Fibroblast of upper back skin (primary cell): ENCODE results near the gene CHID1.

Source experiments
- DNase-seq: peaks from one replicate; pipeline ENCODE4 v3.0.0-alpha.2; 2013

The CHID1 gene

DNA sequence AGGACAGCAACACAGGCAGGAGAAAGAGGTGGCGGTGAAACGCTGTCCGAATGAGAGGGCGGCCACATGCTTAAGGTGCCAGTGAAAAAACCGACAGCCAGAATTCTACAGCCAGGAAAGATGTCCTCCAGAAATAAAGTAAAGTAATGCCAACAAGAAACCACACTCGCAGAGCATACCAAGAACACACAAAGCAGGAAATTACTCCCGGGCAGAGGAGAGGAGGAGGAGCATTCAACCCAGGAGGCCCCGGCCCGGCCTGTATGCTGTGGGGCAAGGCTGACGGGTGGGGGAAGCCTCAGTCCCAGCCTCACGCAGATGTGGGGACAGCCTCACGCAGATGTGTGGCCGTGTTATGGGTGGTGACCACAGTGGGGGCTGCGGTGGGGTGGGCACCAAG, 28.0 kb downstream of the CHID1 start:
- DNase-seq, result peak; percentile 38

DNA sequence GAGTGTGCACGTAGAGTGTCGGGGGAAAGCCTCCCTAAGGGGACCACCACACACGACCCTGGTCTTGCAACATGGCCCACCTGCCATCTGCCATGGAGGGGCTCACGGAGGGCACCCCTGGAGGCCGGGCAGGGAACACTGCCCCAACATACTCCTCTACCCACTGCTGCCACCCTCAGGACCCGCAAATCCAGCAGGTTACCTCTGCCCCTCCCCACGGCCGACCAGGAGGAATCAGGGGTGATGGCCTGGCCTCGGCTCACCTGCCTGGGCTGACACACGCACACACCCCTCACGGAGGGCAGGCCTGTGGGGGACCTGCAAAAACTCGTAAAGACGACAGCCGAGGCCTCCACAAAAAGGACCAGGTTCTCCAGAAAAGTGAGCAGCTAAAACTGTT, 30.2 kb downstream of the CHID1 start:
- no peak for DNase-seq

DNA sequence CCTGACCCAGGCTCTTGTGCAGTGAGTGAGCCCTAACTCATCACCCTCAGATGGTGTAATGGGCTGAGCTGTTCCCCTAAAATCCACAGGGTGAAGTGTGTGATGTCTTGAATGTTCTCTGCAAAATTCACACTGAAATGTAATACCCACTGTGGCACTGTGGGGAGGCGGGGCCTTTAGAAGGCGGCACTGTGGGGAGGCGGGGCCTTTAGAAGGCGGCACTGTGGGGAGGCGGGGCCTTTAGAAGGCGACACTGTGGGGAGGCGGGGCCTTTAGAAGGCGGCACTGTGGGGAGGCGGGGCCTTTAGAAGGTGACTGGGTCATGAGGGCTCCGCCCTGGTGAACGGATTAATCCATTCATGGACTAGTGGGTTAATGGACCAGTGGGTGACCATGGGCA, 33.0 kb downstream of the CHID1 start:
- no peak for DNase-seq

DNA sequence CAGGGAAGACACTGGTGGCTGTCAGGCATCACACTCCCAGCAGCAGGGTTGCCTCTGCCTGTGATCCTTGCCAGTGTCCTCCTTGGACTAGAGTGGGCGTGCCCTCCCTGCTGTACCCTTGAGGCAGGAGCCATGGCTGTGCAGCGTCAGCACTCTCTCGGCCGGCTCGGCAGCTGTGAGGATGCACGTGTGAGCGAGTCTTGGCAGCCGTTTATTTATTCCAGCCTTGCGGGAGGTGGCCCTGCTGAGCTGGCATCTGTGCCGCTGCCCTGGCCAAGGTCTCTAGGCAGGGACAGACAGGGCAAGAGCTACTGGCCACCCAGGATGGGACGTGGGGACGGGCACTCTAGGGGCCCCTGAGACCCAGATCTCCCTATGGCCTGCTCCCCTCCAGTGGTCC, 34.1 kb downstream of the CHID1 start:
- DNase-seq, result no peak

DNA sequence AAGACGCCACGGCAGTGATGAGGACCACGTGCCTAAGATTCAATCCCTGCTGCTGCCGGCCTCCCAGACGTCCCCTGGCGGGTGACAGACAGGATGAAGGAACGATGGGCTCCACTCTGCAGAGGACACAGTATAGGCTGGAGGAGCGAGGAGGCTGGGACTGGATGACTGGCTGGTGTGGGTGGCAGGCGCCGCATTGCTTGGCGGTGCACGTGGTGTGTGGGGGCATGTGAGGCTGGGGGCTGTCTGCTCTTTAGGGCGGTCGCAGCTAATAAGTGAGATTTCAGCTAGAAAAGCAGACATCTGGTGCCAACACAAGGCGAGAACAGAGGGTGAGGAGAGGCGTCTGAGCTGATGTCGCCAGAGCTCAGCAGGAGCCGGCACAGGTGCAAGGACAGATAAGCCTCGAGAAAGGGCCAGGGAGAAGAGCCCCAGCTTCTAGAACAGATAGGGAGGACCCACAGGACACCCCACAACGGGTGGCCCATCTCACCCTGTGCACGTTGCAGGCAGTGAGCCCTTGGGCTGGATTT, 34.8 kb downstream of the CHID1 start:
- no peak for DNase-seq

DNA sequence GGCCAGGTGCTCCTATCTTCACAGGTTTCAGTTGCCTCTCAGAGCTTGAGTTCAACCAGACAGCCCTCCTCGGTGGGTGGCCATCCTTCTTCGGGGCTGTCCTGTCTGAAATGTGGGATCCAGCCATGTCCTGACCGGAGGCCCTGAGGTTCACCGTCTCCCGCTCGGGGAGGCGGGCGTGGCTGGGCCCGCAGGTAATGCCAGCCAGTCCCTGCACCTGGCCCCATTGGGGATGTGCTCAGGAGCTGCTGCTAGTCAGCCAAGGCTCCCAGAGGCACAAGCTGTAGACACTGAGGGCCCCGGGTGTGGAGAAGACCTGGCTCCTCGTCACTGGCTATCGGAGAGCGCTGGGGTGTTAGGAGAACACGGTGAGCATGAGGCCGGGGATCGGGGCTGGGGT, 35.4 kb downstream of the CHID1 start:
- no peak for DNase-seq

DNA sequence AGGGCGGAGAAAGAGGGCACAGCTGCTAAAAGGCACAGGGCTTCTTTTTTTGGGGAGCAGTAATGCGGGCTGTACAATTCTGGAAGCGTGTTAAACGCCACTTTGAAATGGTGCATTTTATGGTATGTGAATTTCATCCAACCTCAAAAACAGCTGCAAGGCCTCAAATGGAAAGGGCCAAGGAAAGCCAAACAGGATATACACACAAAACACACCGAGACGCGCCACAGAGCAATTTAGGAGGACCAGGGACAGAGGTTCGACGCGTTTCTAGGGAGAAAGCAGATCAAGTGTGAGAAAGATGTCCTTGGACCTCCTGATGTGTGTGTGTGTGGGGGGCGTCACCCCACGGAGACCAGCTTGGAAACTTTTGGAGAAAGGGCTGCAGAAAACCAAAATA, 36.9 kb downstream of the CHID1 start:
- DNase-seq, result no peak

DNA sequence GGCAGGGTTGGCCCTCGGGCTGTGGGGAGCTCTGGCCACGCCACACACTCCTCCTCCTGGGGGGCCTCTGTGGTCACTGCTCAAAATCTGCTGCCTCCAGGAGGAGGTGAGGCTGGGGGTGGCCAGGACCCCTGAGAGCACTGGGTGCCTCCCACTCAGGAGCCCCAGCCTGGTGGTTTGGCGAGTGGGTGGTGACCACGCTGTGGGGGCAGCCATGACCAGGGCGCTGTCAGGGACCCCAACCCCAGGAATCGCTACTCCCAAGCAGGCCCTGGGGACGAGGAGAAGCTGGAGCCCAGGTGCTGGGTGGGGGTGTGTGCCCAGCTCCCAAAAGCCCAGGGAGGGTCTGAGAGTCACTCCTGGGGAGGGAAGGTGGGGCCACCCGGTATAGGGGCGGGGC, 37.8 kb downstream of the CHID1 start:
- no peak for DNase-seq

DNA sequence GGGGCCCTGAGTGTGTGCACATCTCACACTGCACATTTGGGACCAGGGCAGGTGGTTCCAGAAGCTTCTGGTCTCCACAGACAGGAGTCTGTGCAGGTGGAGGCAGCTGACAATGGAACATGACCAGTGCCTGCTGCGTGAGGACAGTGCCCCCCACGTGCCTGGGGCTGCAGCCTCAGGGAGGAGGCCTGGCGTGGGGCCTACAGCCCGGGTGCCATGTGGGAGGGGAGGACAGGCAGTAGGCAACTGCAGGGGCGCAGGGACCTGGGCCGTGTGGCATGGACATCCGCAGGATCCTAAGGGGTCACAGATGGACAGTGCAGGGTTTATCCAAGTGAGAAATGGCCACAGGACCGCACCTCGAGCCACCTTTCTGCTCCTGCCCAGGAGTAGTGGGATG, 39.1 kb downstream of the CHID1 start:
- no peak for DNase-seq

DNA sequence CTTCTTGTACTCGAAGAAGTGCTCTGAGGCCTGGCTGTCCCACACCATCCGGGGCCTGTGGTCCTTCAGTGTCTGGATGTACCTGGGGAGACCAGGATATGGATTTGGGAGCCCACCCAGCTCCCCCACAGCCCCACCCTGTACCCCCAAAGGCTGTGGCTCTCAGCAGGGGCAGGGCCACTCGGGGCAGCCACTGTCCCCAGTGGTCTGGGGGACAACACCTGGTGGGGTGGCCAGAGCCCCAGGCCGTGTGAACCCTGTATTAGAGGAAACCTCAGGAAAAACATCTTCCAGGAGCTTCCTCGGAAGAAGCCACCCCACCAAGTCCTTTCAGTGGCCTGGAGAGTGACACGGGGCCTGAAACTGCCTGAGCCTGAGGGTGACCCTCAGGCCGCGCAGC, 40.2 kb downstream of the CHID1 start:
- DNase-seq, result no peak

DNA sequence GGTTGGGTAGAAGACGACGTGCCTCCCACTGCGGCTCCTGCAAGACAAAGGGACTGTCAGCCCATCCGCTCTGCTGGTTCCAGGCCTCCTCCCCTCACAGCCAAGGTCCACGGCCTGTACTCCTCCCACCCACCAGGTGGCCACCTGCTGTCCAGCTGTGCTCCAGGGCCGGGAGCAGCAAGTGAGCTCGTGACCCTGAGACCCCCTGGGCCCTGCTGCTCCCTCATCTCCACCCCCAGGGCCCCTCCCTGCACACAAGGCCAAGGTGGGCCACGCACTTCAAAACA, 40.5 kb downstream of the CHID1 start:
- DNase-seq, result no peak

DNA sequence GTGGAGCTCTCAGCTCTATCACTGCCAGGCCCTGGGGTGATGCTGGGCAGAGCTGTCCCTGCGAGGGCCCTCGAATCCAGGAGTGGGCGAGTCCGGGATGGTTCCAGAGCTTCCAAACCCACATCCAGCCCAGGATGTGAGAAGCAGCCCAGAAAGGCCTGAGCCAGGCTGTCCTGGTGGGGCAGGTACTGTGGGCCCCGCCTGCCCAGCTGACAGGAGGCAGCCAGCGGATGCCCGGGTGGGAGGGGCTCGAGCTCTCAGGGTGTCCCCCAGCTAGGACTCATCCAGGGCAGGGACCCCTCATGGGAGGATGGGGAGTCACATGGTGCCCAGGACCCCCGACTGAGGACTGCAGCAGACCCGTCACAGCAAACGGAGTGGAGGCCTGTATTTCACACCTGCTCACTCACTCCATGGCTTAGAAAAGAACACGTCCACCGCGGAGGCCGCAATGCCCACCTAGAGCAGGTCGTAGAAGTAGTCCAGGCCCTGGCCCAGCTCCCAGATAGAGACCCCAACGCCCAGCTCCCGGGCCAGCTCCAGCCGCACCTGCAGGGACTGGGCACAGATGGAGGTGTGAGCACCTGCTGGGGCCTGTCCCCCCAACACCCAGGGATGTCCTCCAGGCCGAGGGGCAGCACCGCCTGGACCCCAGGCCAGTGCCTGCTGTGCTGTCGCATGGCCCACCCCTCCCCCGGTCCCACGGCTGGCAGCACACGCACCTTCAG, 41.0 kb downstream of the CHID1 start:
- no peak for DNase-seq

DNA sequence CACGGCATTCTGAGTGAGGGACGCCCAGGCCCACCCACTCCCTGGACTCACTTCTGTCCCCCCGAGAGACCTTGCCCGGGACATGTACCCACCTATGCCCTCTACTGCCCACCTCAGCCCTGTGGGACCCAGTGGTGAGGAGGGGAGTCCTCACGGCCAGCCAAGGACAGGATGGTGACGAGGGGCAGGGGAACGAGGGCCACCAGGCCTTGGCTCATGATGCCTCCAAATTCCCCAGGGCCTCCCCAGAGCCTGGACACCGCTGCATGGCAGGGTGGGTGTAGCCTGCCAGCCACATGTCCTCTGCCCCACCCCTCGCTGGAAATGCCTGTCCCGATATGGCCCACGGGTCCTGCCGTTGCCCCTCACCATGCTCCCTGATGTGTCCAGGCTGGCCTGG, 41.8 kb downstream of the CHID1 start:
- no peak for DNase-seq

DNA sequence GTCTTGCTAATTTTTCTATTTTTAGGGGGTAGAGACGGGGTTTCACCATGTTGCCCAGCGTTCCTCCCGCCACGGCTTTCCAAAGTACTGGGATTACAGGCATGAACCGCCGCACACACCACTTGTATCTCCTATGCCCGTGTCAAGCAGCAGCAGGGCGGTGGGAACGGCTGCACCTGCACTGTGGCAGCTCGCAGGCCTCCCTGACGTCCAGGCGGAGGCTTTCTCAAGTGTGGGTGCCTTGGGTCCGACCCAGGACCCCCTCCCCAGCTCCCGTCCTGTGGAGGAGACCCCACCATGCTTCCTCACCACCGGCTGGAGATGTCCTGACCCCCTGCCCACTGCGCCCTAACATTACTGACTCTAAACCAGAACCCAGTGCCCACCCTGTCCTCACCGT, 42.2 kb downstream of the CHID1 start:
- DNase-seq, result no peak

DNA sequence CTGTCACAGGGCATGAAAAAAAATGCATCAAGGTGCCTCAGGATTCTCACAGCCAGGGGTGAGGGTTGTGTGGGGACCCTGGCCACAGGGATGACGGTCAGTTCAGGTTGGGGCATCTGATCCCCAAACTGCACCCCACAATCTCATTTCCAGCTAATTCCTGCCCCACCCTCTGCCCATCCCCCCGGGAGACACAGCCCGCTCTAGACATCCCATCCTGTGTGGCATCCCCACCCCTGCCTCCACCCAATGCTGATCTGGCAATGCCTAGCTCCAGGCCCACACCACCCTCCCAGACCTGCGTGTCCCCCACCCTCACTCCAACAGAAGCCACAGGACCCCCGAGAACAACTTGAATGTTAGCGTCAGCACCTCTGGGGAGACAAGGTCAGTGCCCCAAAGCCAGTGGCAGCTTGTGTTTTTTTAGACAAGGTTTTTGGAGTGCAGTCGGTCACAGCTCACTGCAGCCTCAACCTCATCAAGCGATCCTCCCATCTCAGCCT, 42.7 kb downstream of the CHID1 start:
- DNase-seq, result no peak

DNA sequence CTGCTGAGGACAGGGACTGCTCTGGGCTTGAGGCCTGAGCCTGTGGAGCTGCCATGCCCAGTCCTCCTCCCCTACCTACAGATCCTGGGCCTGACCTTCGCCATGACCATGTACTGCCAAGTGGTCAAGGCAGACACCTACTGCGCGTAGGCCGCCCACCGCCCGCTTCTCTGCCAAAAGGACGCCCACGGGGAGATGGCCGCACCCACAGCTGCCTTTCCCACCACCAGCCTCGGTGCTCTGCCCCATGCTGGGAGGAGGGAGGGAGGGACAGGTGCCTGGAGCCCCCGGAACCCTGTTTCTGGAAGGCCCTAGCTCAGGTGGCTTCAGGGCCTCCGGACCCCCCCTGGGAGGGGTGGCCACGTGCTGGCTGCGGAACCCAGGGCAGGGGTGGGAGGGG, 44.1 kb downstream of the CHID1 start:
- DNase-seq, result no peak

DNA sequence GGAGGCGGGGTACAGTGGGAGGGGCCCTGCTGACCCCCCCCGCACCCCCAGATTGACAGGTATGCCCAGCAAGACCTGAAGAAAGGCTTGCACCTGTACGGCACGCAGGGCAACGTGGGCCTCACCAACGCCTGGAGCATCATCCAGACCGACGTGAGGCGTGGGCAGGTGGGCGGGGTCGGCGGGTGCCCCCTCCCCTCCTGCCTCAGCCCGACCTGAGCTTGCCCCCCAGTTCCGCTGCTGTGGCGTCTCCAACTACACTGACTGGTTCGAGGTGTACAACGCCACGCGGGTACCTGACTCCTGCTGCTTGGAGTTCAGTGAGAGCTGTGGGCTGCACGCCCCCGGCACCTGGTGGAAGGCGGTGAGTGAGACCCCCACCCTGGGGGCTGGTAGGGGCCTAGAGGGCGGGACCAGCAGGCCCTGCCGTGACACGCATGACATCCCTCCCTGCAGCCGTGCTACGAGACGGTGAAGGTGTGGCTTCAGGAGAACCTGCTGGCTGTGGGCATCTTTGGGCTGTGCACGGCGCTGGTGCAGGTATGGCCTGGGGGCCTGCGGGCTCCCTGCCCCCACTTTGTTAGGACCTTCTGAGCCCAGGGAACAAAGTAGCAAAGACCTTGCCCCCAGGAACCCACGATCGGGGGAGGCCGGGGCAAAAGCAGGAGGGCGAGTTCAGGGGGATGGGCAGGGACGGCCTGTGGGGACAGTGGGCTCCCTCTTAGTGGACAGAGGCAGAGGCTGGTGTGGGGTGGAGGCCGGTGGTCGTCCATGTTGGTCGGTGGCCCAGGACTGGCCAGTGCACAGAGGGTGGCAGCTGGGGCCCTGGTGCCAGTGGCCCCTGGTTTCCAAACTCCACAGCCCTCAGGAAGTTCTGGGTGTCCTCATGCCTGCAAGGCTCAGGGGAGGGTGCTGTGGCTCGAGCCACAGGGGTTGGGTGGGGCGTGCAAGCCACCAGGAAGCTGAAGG, 44.9 kb downstream of the CHID1 start:
- no peak for DNase-seq

DNA sequence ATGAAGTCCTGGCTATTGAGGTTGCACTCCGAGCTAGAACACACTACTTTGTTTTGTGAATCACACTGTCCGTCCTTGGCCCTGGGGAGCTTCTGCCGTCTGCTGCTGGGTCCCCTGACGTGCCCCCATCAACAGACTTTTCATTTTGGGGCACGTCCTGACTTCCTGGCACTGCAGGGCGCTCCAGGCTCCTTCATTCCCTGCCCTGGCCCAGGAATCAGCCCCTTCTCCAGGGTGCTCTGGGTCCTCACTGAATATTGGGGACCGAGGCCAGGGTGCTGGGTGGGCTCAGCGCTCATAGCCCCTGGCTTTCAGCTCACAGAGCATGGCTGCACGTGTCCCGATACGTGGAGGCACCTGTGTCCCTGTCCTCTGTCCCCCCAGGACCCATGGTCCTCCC, 45.7 kb downstream of the CHID1 start:
- no peak for DNase-seq

DNA sequence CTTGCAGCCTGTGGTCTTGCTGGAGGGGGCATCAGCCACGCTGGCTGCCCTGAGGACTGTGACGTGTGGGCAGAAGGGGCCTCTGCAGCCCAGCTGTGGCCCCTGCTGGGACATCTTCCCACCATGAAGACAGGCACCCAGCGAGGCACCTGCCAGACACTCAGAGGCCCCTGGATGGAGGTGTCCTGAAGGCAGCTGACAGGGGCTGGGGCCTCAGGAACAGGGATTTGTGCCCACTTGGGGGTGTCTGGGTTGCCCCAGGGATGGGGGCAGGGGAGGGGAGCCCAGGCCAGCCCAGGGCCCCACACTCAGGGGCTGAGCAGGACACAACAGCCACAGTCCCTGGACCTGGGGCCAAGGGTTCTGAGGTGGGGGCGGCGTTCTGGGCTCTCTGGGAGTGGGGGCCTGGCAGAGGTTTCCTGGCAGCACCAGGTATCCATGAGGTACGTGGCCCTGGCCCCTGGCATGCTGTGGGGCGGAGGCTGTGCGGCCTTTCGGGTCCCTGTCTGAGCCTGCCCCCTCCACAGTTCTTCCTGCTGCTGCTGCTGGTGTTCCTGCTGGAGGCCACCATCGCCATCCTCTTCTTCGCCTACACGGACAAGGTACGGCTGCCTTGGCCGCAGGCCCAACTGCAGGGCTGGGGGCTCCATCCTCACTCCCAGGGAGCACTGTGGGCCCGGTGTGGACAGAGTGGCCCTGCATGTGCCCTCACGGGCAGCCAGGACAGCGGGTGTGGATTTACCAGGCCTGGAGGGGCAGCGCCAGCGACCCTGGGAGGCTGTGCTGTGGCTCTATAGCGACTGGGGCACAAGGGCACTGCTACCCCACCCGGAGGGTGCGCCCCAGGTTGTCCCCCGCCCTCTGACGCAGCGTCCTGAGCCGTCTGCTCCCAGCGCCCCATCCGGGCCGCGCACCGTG, 46.4 kb downstream of the CHID1 start:
- no peak for DNase-seq

DNA sequence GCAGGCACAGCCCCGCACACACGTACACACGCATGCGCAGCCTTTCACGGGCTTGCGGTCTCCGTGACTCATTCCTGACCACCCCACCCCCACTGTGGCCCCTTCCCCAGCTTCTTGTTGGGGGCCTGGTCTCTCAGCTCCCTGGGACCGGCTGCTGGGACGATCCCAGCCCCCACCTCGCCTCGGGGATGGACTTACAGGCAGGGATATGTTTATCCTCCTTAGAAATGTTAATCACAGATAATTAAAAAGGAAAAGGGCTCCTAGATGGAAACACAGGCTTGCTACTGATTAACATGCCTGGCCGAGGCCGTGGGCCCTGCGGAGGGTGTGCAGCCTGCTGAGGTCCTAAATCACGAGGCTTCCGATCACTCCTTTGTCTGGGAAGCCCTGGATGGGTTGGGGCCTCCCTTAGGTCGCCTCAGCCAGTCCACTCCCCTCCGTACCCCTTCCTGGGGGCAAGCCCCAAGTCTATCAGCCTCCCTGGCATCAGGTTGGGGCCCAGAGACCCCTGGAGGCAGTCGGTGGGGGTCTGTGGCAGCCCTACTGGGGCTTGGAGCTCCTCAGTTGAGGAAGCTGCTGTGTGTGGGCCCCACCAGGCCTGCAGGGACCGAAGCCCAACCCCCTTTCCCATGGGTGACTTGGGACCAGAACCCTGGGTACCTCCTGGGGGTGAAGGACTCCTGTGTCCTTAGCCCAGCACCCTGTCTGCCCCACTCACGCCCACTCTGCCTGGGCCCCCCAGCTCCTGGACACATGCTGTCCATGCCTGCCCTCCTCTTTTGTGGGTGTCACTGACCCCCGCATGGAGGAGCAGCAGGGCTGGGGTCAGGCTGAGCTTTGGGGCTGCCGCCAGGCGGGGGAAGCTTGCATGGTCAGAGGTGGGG, 47.3 kb downstream of the CHID1 start:
- peak; percentile 37 for DNase-seq

DNA sequence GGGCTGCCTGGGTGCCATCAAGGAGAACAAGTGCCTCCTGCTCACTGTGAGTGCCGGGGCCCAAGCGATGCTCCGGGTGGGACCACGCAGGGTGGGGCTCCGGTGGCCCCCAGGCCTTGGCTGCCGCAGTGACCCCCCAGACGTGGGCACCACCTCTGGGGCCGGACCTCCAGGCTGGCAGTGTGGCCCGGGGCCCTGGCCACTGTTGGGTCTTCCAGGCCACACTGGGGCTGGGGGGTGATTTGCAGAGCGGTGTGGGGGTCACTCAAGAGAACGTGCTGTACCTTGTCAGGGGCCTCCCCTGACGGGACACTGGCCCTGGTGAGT, 48.0 kb downstream of the CHID1 start:
- no peak for DNase-seq

DNA sequence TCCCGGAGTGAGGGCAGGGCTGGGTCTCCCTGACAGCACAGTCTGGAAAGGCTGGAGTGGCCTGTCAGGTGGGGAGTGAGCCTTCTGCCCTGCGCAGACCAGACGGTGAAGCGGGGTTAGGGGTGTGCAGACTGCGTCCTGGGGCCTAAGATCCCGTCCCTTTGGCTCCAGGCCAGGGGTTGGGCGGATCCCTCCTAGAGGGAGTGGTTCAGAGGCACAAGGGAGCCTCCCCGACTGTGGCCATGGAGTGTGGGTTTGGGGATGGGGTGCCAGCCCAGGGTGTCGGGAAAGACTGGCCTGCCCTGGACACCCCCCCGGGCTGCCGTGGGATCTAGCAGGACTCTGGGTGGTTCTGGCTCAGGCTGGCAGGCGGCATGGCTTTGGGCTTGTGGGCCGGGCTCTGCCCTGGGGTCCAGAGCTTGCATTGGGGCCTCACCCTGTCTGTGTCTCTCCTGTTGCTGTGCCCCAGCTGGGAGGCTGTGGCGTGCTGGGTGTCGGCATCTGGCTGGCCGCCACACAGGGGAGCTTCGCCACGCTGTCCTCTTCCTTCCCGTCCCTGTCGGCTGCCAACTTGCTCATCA, 48.4 kb downstream of the CHID1 start:
- no peak for DNase-seq
